ENCODE results near the gene OSBPL7. TPM values are rescaled to one million over a fixed set of nuclear protein-coding genes. Genes with fewer than 3 reads are reported as not detected.
A peak's percentile ranks its signal among the peaks of the same experiment; 100 is the strongest.

OSBPL7 gene
- total and polyA plus RNA-seq, 2 of the 8 experiments (the other 6 are each of a cell fraction or from before 2014, with no cell fraction given), result 7.2 to 8.9 TPM

GRCh38 chr17:47802341-47803022 lies 19.1 kb downstream of the OSBPL7 start (continued):
- TF ChIP-seq SIN3A (conservative IDR thresholded peaks at IDR 0.05 in 1 of 2, IDR thresholded peaks at IDR 0.05 in 1 of 2; ENCODE audit: low read depth in 1 of 2, low read length in 2 of 2) (peak; percentile 95 to 96), SAP30 (IDR thresholded peaks at IDR 0.05; ENCODE audit: insufficient read depth, insufficient replicate concordance, low read length) (peak; percentile 85), ATF2 (IDR thresholded peaks at IDR 0.05; ENCODE audit: low read length) (no peak), CHD2 (IDR thresholded peaks at IDR 0.05; ENCODE audit: low read length) (no peak), RXRA (IDR thresholded peaks at IDR 0.05; ENCODE audit: insufficient read depth, low read depth, low read length) (no peak), TEAD4 (IDR thresholded peaks at IDR 0.05; ENCODE audit: low read depth, low read length) (no peak), MAFK (IDR thresholded peaks at IDR 0.05; ENCODE audit: low read depth, low read length) (no peak), TBP (IDR thresholded peaks at IDR 0.05; ENCODE audit: low read depth, low read length) (no peak), RFX5 (IDR thresholded peaks at IDR 0.05; ENCODE audit: borderline replicate concordance, low read depth, low read length) (no peak), TCF12 (IDR thresholded peaks at IDR 0.05; ENCODE audit: low read depth, low read length) (0 out of 2 replicates have a peak, but pooled peaks have one; percentile 45), SIRT6 (IDR thresholded peaks at IDR 0.05; ENCODE audit: low read length) (no peak), RAD21 (IDR thresholded peaks at IDR 0.05 in 1 of 2, conservative IDR thresholded peaks at IDR 0.05 in 1 of 2; ENCODE audit: low read depth in 2 of 2, low read length in 2 of 2) (peak; percentile 84 to 86), CBX8 (IDR thresholded peaks at IDR 0.05; ENCODE audit: borderline replicate concordance, low read depth, low read length) (no peak), CTCF (IDR thresholded peaks at IDR 0.05; ENCODE audit: control extremely low read depth in 1 of 3, insufficient read depth in 1 of 3, low read depth in 1 of 3, low read length in 3 of 3) (peak; percentile 55 to 84 (median 83))
